ENCODE results near the gene AKR7A2. TPM values are rescaled to one million over a fixed set of nuclear protein-coding genes. Genes with fewer than 3 reads are reported as not detected.

Gene AKR7A2
- total and polyA plus RNA-seq, 9 of the 15 experiments (the other 6 are each of a cell fraction or from before 2014, with no cell fraction given) = 2.0 to 78.4 (median 49.4) TPM

- no peak for TF ChIP-seq ZNF217 (CRISPR knock-in tag; IDR thresholded peaks at IDR 0.05)
- no peak for TF ChIP-seq MED1 (CRISPR knock-in tag; IDR thresholded peaks at IDR 0.05; ENCODE audit: borderline replicate concordance)
- TF ChIP-seq MTA3 (IDR thresholded peaks at IDR 0.05; ENCODE audit: borderline replicate concordance) = peak; percentile 34; the same call in 1 of the 2 replicates
- TF ChIP-seq RNF219 (CRISPR knock-in tag; IDR thresholded peaks at IDR 0.05) = no peak
- TF ChIP-seq MCM5 (IDR thresholded peaks at IDR 0.05; ENCODE audit: low read depth) = no peak
- TF ChIP-seq ZNF740 (CRISPR knock-in tag; IDR thresholded peaks at IDR 0.05) = 0 out of 2 replicates have a peak, but pooled peaks have one; percentile 31
- TF ChIP-seq ZNF740 (tag; IDR thresholded peaks at IDR 0.05) = no peak
- TF ChIP-seq NFRKB (IDR thresholded peaks at IDR 0.05; ENCODE audit: low read depth) = no peak
- TF ChIP-seq DMBX1 (CRISPR knock-in tag; IDR thresholded peaks at IDR 0.05; ENCODE audit: borderline replicate concordance) = peak; percentile 57; the same call in 1 of the 2 replicates
- TF ChIP-seq ZNF121 (CRISPR knock-in tag; conservative IDR thresholded peaks at IDR 0.05) = no peak
- no peak for TF ChIP-seq ZNF655 (CRISPR knock-in tag; IDR thresholded peaks at IDR 0.05)
- TF ChIP-seq ZNF175 (CRISPR knock-in tag; IDR thresholded peaks at IDR 0.05; ENCODE audit: low read depth) = 0 out of 2 replicates have a peak, but pooled peaks have one; percentile 45
- TF ChIP-seq MEF2D (tag; conservative IDR thresholded peaks at IDR 0.05; ENCODE audit: low read depth) = no peak
- no peak for TF ChIP-seq RBM15 (IDR thresholded peaks at IDR 0.05; ENCODE audit: insufficient read depth, low read length)
- no peak for TF ChIP-seq USF2 (CRISPR knock-in tag; IDR thresholded peaks at IDR 0.05)
- TF ChIP-seq ZFX (CRISPR knock-in tag; IDR thresholded peaks at IDR 0.05) = no peak
- no peak for TF ChIP-seq ZNF75A (CRISPR knock-in tag; IDR thresholded peaks at IDR 0.05)
- no peak for TF ChIP-seq MBD1 (CRISPR knock-in tag; IDR thresholded peaks at IDR 0.05)
- TF ChIP-seq CBX1 (IDR thresholded peaks at IDR 0.05; ENCODE audit: low read depth) = no peak
- no peak for TF ChIP-seq ZKSCAN3 (CRISPR knock-in tag; IDR thresholded peaks at IDR 0.05)
- TF ChIP-seq TRIM24 (IDR thresholded peaks at IDR 0.05) = peak in 1 of 2 experiments; percentile 51; a peak in 1 of 4 replicates
- peak; percentile 36; the same call in 1 of the 2 replicates for TF ChIP-seq ZEB2 (IDR thresholded peaks at IDR 0.05)
These were observed 3.6 kb upstream of the AKR7A2 start (continued) for GRCh38 chr1:19315378-19316198.

Measured in K562 (cell line).